GM19395 (cell line): Measurements from ENCODE around the gene GRM1.

Source experiments
- ATAC-seq: cut with Tn5 transposase; IDR thresholded peaks from one replicate; pipeline ENCODE4 v1.9.1; 2021; ENCODE audit warnings: mild to moderate bottlenecking, moderate library complexity; ENCODE audit not compliant: unreplicated experiment

GRM1 gene

DNA sequence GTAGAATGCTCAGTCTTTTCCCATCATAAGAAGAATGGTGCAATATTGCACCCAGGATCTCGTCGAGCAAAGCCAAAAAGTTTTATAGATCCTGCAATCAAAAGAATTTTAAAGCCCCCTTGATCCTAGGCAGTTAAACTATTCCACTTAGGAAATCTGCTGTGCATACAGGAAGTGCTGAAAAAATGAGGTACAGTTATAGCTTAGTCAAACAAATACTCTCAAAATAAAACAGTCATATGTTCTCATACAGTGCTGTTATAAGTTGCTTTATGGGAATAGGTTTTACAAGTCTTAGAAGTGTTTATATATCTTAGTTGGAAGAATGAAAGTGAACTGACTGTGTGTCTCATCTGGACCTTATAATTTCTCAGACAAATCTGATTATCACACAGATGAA lies 282.2 kb downstream of the GRM1 start:
- ATAC-seq, result no peak

- ATAC-seq, result no peak
Measured at GRCh38 chr6:146312608-146313007, 283.7 kb downstream of the GRM1 start.

DNA sequence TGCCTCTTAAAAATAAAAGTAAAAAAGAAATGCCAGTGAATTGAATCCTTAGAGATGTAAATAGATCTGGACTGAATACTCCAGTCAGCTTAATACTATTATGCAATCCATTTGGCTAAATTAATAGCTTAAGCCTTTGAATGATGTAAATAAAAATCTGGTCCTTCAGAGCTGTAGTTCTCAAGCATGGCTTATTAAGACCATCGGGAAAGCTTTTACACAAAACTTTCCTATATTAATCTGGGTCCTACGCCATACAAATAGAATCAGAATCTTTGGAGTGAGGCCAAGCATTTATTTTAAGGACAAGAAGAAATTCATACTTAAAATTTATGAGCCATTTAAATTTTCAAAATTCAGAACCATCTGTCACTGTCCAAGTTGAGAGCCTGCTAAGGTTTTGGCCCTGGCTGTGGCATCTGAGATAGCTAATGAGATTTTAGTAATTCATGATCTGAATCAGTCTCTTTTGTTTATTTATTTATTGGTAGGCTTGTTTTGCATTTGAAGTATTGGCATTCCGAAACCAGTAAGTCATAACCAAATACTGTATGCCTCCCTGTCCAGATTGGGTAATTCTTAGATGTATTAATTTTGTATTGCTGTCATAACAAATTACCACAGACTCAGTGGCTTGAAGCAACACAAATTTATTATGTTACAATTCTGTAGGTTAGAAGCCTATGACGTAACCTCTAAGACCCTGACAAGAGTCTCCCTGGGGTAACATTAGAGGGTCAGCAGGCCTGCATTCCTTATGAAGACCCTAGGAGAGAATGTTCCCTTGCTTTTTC lies 286.7 kb downstream of the GRM1 start:
- no peak for ATAC-seq

DNA sequence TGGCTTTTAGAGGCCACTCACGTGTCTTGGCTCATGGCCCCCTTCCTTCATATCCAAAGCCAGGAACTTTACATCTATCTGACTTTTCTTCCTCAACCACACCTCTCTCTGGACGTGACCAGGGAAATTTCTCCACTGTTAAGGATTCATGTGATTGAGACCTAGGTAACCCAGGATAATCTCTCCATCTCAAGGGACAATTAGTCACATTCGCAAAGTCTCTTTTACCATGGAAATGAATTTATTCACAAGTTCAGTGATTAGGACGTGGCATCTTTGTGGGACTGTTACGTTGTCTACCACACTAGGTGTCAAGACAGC lies 287.3 kb downstream of the GRM1 start:
- ATAC-seq, result no peak

- no peak for ATAC-seq
Measured at GRCh38 chr6:146331013-146331412, 302.2 kb downstream of the GRM1 start.

- ATAC-seq, result no peak
Measured at GRCh38 chr6:146335336-146335735, 306.5 kb downstream of the GRM1 start.

DNA sequence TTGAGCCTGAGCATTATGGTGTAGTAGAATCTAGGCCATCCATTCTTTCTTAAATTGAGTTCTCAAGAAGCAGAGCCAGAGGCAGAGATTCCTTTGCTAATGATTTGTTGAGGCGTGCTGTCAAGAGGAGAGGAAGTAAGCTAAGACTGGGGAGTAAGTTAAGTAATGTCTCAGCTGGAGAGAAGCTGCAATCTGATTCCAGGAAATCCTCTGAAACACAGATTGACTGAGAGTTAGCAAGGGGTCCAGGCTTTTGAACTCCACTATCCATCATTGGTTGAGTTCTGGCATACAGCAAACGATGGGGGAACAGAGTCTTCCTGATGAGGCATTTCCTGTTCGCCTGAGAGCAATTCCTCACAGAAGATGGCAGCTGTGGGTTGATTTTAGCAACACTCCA lies 307.3 kb downstream of the GRM1 start:
- ATAC-seq, result no peak

DNA sequence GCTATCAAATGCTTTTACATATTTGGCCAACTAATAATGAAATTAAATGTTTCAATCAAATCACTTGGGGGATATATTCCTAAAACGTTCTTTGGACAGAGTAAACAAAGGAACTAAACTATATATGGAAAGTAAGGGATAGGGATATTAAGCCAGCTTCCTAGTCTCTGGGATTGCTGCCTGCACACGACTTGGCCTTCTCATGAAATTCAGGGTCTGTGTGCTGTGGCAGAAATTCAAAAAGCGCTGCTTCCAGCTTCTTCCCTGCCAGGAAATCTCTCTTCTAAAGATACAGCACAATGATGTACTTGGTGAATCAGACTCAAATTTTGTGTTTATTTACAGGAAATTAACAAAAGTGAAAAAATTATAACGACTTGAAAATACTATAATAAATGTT lies 308.5 kb downstream of the GRM1 start:
- no peak for ATAC-seq

DNA sequence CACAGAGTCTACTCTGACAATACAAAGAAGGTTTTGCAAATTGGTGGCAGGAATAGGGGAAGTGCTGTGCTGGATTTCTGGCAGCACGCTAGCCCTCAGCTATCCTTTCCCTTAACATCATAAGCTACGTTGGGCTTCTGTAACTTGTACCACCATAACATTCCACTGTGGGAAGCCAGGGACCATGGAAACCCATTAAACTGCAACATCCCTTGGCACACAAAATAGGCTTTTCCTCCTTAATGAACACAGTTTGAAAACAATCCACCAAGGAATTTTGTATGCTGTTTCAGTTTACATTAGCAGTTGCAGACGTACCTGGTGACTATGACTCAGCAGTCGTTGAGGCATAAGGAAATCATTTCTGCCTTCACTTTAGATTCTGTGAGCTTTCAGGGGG lies 310.9 kb downstream of the GRM1 start:
- no peak for ATAC-seq

DNA sequence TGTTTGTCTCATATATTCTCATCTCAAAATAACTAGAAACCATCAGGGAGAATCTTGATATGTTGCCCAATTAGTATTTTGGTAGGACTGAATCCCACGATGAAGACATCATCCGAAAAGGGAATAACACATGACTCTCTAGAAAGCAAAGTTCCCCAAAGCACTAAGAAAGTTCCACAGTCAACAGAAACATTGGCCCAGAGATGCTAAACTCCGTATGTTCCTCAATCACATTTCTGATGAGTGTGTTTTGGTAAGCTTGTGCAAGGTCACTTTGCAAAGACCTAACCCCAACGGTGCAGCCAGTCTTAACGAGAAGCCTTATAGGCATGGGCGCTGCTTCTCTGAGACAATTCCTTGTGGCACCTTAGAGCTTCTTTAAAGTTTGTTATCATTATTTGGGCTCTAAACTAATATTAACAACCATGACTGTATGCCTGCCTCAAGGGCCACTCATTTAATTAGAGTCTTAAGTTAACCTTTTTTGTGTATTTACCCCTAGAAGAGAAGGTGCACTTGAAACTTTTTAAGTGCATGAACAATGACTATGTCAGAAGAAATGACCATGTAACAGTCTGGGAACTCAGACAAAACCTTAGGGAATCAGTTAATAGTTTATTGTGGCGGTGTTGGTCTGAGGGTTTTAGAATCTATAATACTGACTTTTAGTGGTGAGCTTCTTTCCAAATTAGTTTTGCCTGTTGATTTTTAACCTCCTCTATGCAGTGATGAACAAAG lies 312.8 kb downstream of the GRM1 start:
- no peak for ATAC-seq

DNA sequence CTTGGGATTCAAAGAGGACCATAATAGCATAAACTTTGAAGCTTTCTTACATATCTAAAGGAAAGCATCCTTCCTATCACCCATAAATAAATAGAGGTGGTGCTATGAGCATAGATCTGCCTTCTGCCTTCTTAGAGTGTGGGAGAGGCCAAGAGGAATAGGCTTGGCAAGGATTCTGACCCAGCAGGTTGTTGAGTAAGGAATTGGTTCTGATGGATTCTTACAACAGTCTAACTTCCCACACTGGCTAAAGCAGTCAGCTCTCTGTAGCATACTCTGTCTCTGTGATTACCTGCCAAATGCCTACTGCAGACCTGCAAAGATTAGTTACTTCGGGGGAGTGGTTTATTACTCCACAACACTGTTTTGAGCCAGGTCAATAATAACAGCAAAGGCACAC lies 316.7 kb downstream of the GRM1 start:
- ATAC-seq, result no peak

DNA sequence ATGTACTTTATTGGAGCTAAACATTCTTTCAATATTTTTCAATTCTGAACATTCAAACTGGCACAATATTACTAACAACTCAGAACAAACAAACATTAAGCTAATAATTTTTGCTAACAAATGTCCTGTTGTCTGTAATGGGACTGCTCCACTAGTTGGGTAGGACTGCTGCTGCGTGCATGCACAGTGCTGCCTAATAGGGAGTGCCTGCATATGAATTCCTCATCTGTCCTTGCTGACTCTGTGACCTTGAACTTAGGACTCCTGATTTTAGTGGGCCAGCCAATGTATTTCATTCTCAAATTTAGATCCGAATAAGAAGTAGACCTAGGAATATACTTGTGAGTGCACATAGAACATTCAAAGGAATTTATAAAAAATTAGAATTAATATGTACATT lies 318.2 kb downstream of the GRM1 start:
- ATAC-seq, result no peak

GRCh38 chr6:146347690-146348089 lies 318.8 kb downstream of the GRM1 start:
- ATAC-seq, result no peak

GRCh38 chr6:146351018-146351417 lies 322.2 kb downstream of the GRM1 start:
- ATAC-seq, result no peak

DNA sequence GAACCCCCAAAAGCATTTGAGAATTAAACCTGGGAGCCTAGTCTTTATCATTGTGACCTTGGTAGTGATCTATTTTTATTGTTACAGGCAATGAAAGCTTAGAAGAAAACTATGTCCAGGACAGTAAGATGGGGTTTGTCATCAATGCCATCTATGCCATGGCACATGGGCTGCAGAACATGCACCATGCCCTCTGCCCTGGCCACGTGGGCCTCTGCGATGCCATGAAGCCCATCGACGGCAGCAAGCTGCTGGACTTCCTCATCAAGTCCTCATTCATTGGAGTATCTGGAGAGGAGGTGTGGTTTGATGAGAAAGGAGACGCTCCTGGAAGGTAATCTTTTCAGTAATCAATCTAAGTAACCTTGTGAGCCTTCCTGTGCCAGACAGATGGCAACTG lies 323.3 kb downstream of the GRM1 start:
- ATAC-seq, result no peak

DNA sequence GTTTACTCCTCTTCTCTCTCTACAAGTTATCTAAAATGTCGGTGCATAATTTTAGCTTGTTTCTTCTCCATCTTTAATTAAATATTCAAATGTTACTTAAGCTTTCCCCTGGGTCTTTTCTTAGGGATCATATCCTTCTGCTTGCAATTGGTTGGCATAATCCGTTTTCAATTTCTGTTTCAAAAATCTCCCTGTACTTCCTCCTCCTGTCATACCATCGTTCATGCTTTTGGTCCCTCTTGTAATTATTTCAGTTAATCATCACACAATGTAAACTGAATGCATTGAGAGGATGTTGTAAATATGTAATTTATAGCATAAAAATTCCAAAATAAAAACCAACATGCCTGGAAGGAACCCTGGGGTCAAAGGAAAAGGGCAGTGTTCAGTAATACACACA lies 325.6 kb downstream of the GRM1 start:
- no peak for ATAC-seq

GRCh38 chr6:146355521-146356100 lies 326.7 kb downstream of the GRM1 start:
- no peak for ATAC-seq

DNA sequence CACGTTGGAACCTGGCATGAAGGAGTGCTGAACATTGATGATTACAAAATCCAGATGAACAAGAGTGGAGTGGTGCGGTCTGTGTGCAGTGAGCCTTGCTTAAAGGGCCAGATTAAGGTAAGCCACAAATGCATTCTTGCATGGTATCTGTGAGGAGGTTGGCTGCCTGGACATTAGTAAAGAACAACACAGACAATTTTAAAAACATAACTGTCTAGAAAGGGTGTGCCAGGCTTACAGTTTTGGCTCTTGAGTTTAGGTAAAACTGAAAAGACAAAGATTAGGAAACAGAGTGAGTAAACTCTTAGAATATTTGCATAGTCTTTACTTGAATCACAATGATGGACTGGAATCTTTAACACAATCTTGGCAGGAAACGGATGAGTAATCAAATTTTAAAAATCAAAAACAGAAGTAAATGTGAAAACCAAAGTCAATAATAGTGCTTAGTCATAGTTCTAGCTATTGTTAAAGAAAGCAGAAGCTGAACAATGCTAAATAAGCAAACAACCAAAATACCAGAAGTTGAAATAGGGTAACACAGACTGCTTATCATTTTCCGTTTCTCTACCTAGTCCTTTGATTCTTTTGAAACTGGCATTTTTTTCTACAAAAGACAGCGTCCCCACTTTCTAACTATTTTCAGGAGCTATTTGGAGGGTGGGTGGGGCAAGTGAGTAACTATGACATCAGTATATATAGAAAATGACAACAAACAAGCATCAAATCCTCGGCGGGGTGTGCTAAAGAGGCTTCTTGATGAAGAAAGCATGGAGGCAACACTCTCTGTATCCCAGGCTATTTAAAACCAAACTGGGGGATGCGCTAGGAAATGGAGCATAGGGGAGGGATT lies 328.9 kb downstream of the GRM1 start:
- peak; percentile 78 for ATAC-seq

GRCh38 chr6:146358431-146359046 lies 329.7 kb downstream of the GRM1 start:
- ATAC-seq, result no peak

GRCh38 chr6:146359131-146359530 lies 330.3 kb downstream of the GRM1 start:
- ATAC-seq, result no peak
